HepG2 (cell line): Measurements from ENCODE around the gene VIM. TPM values are rescaled to one million over a fixed set of nuclear protein-coding genes. Genes with fewer than 3 reads are reported as not detected.

Experiments
- ATAC-seq: fragments of 200-7000 bp; cut with Tn5 transposase; 3 replicates; pipeline ENCODE4 v1.9.1; 2020; ENCODE audit warnings: mild to moderate bottlenecking, moderate library complexity
- BruUV-seq: library from RNA; stranded (reverse); fragments of 400-500 nt; replicated peaks from 2 replicates; lab custom pipeline; 2021; lab: Mats Ljungman, UMichigan
- CTCF ChIA-PET: fragments of 300-600 bp; formaldehyde crosslinking; extraction: SDS; loops from one replicate; lab custom pipeline; 2021; ENCODE audit warnings: low total read pairs, inconsistent platforms, low intra/inter-chr PET ratio; lab: Yijun Ruan, JAX
- POLR2A ChIA-PET: fragments of 350-600 bp; sonication (Branson Sonifier 250); formaldehyde crosslinking; loops from one replicate; lab custom pipeline; 2020; ENCODE audit warnings: antibody characterized with exemption, inconsistent platforms; lab: Yijun Ruan, JAX
- DNase-seq: peaks from one replicate; pipeline ENCODE4 v3.0.0-alpha.2; 2015; ENCODE audit warnings: low spot score
- FAIRE-seq: peaks from 3 replicates; lab custom pipeline; 2011; peaks lifted over from hg19 to GRCh38; lab: Jason Lieb, UNC
- H2AFZ ChIP-seq: one replicate; pipeline ENCODE4 v1.6.1; 2011; ENCODE audit warnings: low read length, inconsistent platforms
- H3K27ac ChIP-seq: fragments of 300-600 bp; 3 replicates; pipeline ENCODE4 v1.8.0; 2011; ENCODE audit warnings: mixed run types, mild to moderate bottlenecking, mixed read lengths, low read length, inconsistent platforms; ENCODE audit not compliant: insufficient read depth; ENCODE audit errors: extremely low read length
- H3K27me3 ChIP-seq, 2 experiments: fragments of 200-600 bp in 1 of 2; 2 replicates in 1 of 2; 3 replicates in 1 of 2; pipeline versions ENCODE4 v1.6.0 to v1.8.0; 2011; ENCODE audit warnings: low read length in 2 of 2, mild to moderate bottlenecking in 2 of 2, moderate library complexity in 2 of 2, inconsistent platforms in 1 of 2; ENCODE audit not compliant: insufficient read depth in 2 of 2, control insufficient read depth in 1 of 2
- H3K36me3 ChIP-seq, 2 experiments: fragments of 200-600 bp in 1 of 2; replicated peaks in 1 of 2; 2 replicates in 1 of 2; 3 replicates in 1 of 2; pipeline versions ENCODE4 v1.5.1 to v1.8.0; 2011; ENCODE audit warnings: low read length in 2 of 2, inconsistent platforms in 1 of 2; ENCODE audit not compliant: insufficient read depth in 2 of 2, control insufficient read depth in 1 of 2
- H3K4me1 ChIP-seq: 2 replicates; pipeline ENCODE4 v1.5.1; 2012; ENCODE audit warnings: low read length, inconsistent platforms; ENCODE audit not compliant: insufficient read depth
- H3K4me2 ChIP-seq: 2 replicates; pipeline ENCODE4 v1.6.0; 2011; ENCODE audit warnings: low read depth, low read length, inconsistent platforms
- H3K4me3 ChIP-seq, 3 experiments: fragments of 200-600 bp in 1 of 3; sonication (generic), shearing (Covaris generic) in 1 of 3; replicated peaks in 1 of 3; 2 replicates each; pipeline ENCODE4 v1.5.1; 2011 to 2016; ENCODE audit warnings: low read length in 3 of 3, inconsistent platforms in 2 of 3, low read depth in 2 of 3, mild to moderate bottlenecking in 2 of 3, control low read depth in 1 of 3, mixed read lengths in 1 of 3; ENCODE audit not compliant: insufficient read depth in 1 of 3
- H3K79me2 ChIP-seq: one replicate; pipeline ENCODE4 v1.6.1; 2011; ENCODE audit warnings: low read length, inconsistent platforms; ENCODE audit not compliant: insufficient read depth
- H3K9ac ChIP-seq: 2 replicates; pipeline ENCODE4 v1.6.0; 2011; ENCODE audit warnings: mild to moderate bottlenecking, low read depth, low read length, inconsistent platforms; ENCODE audit not compliant: insufficient read depth
- H3K9me3 ChIP-seq: 2 replicates; pipeline ENCODE4 v1.5.1; 2012; ENCODE audit warnings: mild to moderate bottlenecking, low read length
- H4K20me1 ChIP-seq: 2 replicates; pipeline ENCODE4 v1.6.0; 2011; ENCODE audit warnings: inconsistent platforms, mild to moderate bottlenecking, low read length, moderate library complexity; ENCODE audit not compliant: insufficient read depth
- ASH2L ChIP-seq: fragments of 300-600, 200-600 bp; sonication (generic); IDR thresholded peaks from 2 replicates; pipeline ENCODE4 v1.7.0; 2017; ENCODE audit warnings: low read depth, mild to moderate bottlenecking, moderate library complexity, mixed read lengths, low read length; ENCODE audit not compliant: insufficient read length
- FOXA3 ChIP-seq: IDR thresholded peaks from 2 replicates; pipeline ENCODE4 v1.6.1; 2016; ENCODE audit warnings: missing genetic modification reagents, missing compliant biosample characterization
- HDAC1 ChIP-seq: sonication (generic); formaldehyde crosslinking; IDR thresholded peaks from 2 replicates; pipeline ENCODE4 v1.5.1; 2020; ENCODE audit warnings: mild to moderate bottlenecking, missing genetic modification reagents
- HNRNPK ChIP-seq: fragments of 200-400 bp; formaldehyde crosslinking; IDR thresholded peaks from 2 replicates; pipeline ENCODE4 v1.6.1; 2018; ENCODE audit warnings: low read length, low read depth, moderate library complexity, mild to moderate bottlenecking; ENCODE audit not compliant: poor library complexity, severe bottlenecking
- HOXA7 ChIP-seq: sonication (generic); formaldehyde crosslinking; IDR thresholded peaks from 2 replicates; pipeline ENCODE4 v1.8.1; 2022; ENCODE audit warnings: mild to moderate bottlenecking, missing genetic modification reagents, moderate library complexity
- NCOR1 ChIP-seq: fragments of 200-600 bp; sonication (generic); IDR thresholded peaks from 2 replicates; pipeline ENCODE4 v1.7.0; 2017; ENCODE audit warnings: antibody characterized with exemption, low read length, borderline replicate concordance
- RBAK ChIP-seq: sonication (generic); formaldehyde crosslinking; IDR thresholded peaks from 2 replicates; pipeline ENCODE4 v1.5.1; 2020; ENCODE audit warnings: mild to moderate bottlenecking, missing genetic modification reagents
- SALL2 ChIP-seq: sonication (generic); formaldehyde crosslinking; IDR thresholded peaks from 2 replicates; pipeline ENCODE4 v1.8.1; 2023; ENCODE audit warnings: mild to moderate bottlenecking, missing genetic modification reagents, inconsistent platforms
- TEAD3 ChIP-seq: optimal IDR thresholded peaks from 2 replicates; pipeline ENCODE3; 2016; ENCODE audit warnings: borderline replicate concordance
- ZBTB21 ChIP-seq: sonication (generic); formaldehyde crosslinking; IDR thresholded peaks from 2 replicates; pipeline ENCODE4 v1.4.0; 2020; ENCODE audit warnings: missing genetic modification reagents
- ZNF121 ChIP-seq: sonication (generic); formaldehyde crosslinking; IDR thresholded peaks from 2 replicates; pipeline ENCODE4 v1.5.0; 2020; ENCODE audit warnings: mild to moderate bottlenecking, missing genetic modification reagents
- ZNF326 ChIP-seq: sonication (generic); formaldehyde crosslinking; IDR thresholded peaks from 2 replicates; pipeline ENCODE4 v1.4.0; 2020; ENCODE audit warnings: missing genetic modification reagents, borderline replicate concordance
- ZNF331 ChIP-seq: sonication (generic); formaldehyde crosslinking; IDR thresholded peaks from 2 replicates; pipeline ENCODE4 v1.4.0; 2020; ENCODE audit warnings: missing genetic modification reagents
- ZNF605 ChIP-seq: sonication (generic); formaldehyde crosslinking; IDR thresholded peaks from 2 replicates; pipeline ENCODE4 v1.8.0; 2022; ENCODE audit warnings: mild to moderate bottlenecking, missing genetic modification reagents
- WGBS: methylation state at CpG from one replicate; pipeline ENCODE4 v1.1.6; 2017; ENCODE audit warnings: low lambda C conversion rate; 5-methylcytosine and 5-hydroxymethylcytosine counted together
- in situ Hi-C: cut with HindIII; loops from 2 replicates; pipeline ENCODE4 v1.10.0; 2017; ENCODE audit warnings: low pct_unique_long_range_greater_than_20kb; ENCODE audit not compliant: extremely low pct_ligation_motif_present
- intact Hi-C: fragments of 100-400 bp; cut with micrococcal nuclease; formaldehyde crosslinking; loops from one replicate; pipeline ENCODE4 v1.10.0; 2022; ENCODE audit not compliant: unreplicated experiment
- polyA plus RNA-seq, 8 experiments: library from polyadenylated mRNA; depleted of rRNA in 3 of 8; stranded (reverse) in 7 of 8; unstranded in 1 of 8; fragments of >200 nt; fragmentation: Illumina TruSeq in 4 of 8; extraction: Trizol in 4 of 8; gene quantifications; 2 replicates each; pipeline versions ENCODE4 v1.2.1 to v1.2.3, GENCODE V29; 2011 to 2016; ENCODE audit warnings: low read depth in 4 of 8, missing spikeins in 1 of 8, mixed read lengths in 1 of 8; ENCODE audit not compliant: insufficient read depth in 1 of 8
- total RNA-seq, 5 experiments: library from RNA; depleted of rRNA; stranded (reverse); fragments of >200 nt; fragmentation: Illumina TruSeq; extraction: Trizol; gene quantifications; 2 replicates each; pipeline ENCODE4 v1.2.3, GENCODE V29; 2016; ENCODE audit warnings: low read depth in 1 of 5
- TF ChIP-seq, protein P1 (sequence below): IDR thresholded peaks from 2 replicates; pipeline ENCODE4 v1.6.1; 2016
- TF ChIP-seq, protein P2 (sequence below): sonication (generic); formaldehyde crosslinking; IDR thresholded peaks from 2 replicates; pipeline ENCODE4 v1.5.0; 2020; ENCODE audit warnings: missing genetic modification reagents

The VIM gene
- total and polyA plus RNA-seq, 2 of the 13 experiments (the other 11 are each of a cell fraction or from before 2014, with no cell fraction given), result not detected

DNA sequence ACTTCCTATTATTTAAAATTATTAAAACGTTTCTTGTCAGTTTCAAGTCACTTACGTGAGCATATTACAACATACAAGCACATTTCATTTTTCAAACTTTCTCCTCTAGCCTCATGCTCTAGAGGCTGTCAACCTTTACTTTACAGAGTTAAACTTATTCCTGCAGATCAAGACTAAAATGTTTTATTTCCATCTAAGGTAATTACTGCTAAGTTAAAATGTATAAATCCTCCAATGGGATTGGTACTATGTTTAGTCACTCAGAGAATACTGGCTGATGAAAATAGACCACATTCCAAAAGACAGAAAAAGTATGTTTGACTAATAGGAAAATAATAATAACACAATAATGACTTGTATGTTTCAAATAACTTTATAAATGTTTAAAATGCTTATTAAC is 18.2 kb upstream of the VIM start:
- in situ Hi-C loops, result no loop called here
- no peak overlapping the region for H2AFZ ChIP-seq
- TF ChIP-seq, protein P1, sequence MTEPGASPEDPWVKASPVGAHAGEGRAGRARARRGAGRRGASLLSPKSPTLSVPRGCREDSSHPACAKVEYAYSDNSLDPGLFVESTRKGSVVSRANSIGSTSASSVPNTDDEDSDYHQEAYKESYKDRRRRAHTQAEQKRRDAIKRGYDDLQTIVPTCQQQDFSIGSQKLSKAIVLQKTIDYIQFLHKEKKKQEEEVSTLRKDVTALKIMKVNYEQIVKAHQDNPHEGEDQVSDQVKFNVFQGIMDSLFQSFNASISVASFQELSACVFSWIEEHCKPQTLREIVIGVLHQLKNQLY, result no peak
- no peak for TF ChIP-seq ASH2L
- TF ChIP-seq, protein P2, sequence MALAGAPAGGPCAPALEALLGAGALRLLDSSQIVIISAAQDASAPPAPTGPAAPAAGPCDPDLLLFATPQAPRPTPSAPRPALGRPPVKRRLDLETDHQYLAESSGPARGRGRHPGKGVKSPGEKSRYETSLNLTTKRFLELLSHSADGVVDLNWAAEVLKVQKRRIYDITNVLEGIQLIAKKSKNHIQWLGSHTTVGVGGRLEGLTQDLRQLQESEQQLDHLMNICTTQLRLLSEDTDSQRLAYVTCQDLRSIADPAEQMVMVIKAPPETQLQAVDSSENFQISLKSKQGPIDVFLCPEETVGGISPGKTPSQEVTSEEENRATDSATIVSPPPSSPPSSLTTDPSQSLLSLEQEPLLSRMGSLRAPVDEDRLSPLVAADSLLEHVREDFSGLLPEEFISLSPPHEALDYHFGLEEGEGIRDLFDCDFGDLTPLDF (CRISPR knock-in tag), result no peak
- TF ChIP-seq SALL2 (CRISPR knock-in tag), result no peak
- no peak for TF ChIP-seq TEAD3 (CRISPR knock-in tag)
- TF ChIP-seq RBAK (CRISPR knock-in tag), result no peak
- TF ChIP-seq ZBTB21 (CRISPR knock-in tag), result no peak
- TF ChIP-seq HDAC1 (CRISPR knock-in tag), result no peak
- TF ChIP-seq ZNF331 (CRISPR knock-in tag), result no peak
- TF ChIP-seq ZNF605 (CRISPR knock-in tag), result no peak
- TF ChIP-seq NCOR1, result no peak
- TF ChIP-seq HOXA7 (CRISPR knock-in tag), result no peak
- no peak for TF ChIP-seq HNRNPK
- TF ChIP-seq ZNF121 (CRISPR knock-in tag), result no peak
- no peak for TF ChIP-seq ZNF326 (CRISPR knock-in tag)
- TF ChIP-seq FOXA3 (CRISPR knock-in tag), result no peak
- TF ChIP-seq, all 625 proteins: peak for 0
- no peaks in the 10 kb centered on the region; the same call in 1 of the 2 replicates for H3K4me1 ChIP-seq
- no peaks in the 10 kb centered on the region for H3K79me2 ChIP-seq
- no peaks in the 10 kb centered on the region for H3K36me3 ChIP-seq
- FAIRE-seq (no peak), DNase-seq (no peak), ATAC-seq (no peak)
- no peaks in the 10 kb centered on the region for H4K20me1 ChIP-seq
- H3K9ac ChIP-seq, result no peak overlapping the region
- ChIA-PET CTCF (no interaction called here), POLR2A (no interaction called here)
- no TSS peak for BruUV-seq
- H3K27me3 ChIP-seq, result no peaks in the 10 kb centered on the region
- WGBS, result 11% methylated on average over 2 of the region's 2 CpGs
- H3K4me2 ChIP-seq, result no peak overlapping the region
- H3K9me3 ChIP-seq, result no peaks in the 10 kb centered on the region
- H3K27ac ChIP-seq, result no peak overlapping the region
- intact Hi-C loops, result no loop called here
- H3K4me3 ChIP-seq, result no peak overlapping the region
